ENCODE results near the gene TBXT.

GRCh38 chr6:166109608-166110007 lies 58.0 kb downstream of the TBXT start:
- TF ChIP-seq CTCF (conservative IDR thresholded peaks at IDR 0.05; ENCODE audit: low read depth in 2 of 2) (no peak), REST (IDR thresholded peaks at IDR 0.05; ENCODE audit: unreplicated experiment) (no peak), ZNF462 (CRISPR knock-in tag; IDR thresholded peaks at IDR 0.05) (no peak), EZH2 (IDR thresholded peaks at IDR 0.05; ENCODE audit: low read depth, unreplicated experiment) (no peak), ETS1 (IDR thresholded peaks at IDR 0.05) (no peak), POLR2AphosphoS5 (IDR thresholded peaks at IDR 0.05; ENCODE audit: low read depth) (no peak)

All from GM23338 (cell line).